Measurements from ENCODE around the gene SNX10.

GRCh38 chr7:26406433-26406832, 114.8 kb downstream of the SNX10 start:
- TF ChIP-seq CTCF (conservative IDR thresholded peaks at IDR 0.05) = no peak
- no peak for TF ChIP-seq EZH2 (IDR thresholded peaks at IDR 0.05; ENCODE audit: low read depth)

Measured in PC-9 (cell line).